Breast epithelium (tissue), 3 donors: ENCODE data around the gene SOX8.

Experiments
- CTCF ChIP-seq, 3 donors: fragments of 450-650 bp; IDR thresholded peaks; one replicate each; pipeline ENCODE4 v1.5.1; 2016 to 2017; ENCODE audit warnings: antibody characterized with exemption in 3 of 3, mild to moderate bottlenecking in 3 of 3, moderate library complexity in 3 of 3
- POLR2A ChIP-seq: fragments of 450-650 bp; IDR thresholded peaks from one replicate; pipeline ENCODE4 v1.6.1; 2016; ENCODE audit warnings: antibody characterized with exemption, mild to moderate bottlenecking, moderate library complexity
- POLR2AphosphoS5 ChIP-seq, 3 donors: sonication (generic); formaldehyde crosslinking; IDR thresholded peaks; one replicate each; pipeline ENCODE4 v1.6.1; 2017; ENCODE audit warnings: antibody characterized with exemption in 3 of 3

- TF ChIP-seq CTCF (IDR thresholded peaks at IDR 0.05), result no peak
- TF ChIP-seq POLR2AphosphoS5 (IDR thresholded peaks at IDR 0.05), result no peak
- no peak for TF ChIP-seq POLR2A
Observed at GRCh38 chr16:1026784-1027500, 45.4 kb downstream of the SOX8 start.
